Skin of body (tissue), 2 donors: ENCODE data around the gene FLRT1. TPM values are rescaled to one million over a fixed set of nuclear protein-coding genes. Genes with fewer than 3 reads are reported as not detected.

Experiments used
- DNase-seq: peaks from one replicate; lab custom pipeline; 2025; lab: John Stamatoyannopoulos, UW
- total RNA-seq: library from RNA; depleted of rRNA; stranded (reverse); fragments of >200 nt; gene quantifications from one replicate; pipeline ENCODE4 v1.2.3, GENCODE V29; 2014

Gene FLRT1
- total RNA-seq, 1 donor from 2014 or later: 1.6 TPM

DNA sequence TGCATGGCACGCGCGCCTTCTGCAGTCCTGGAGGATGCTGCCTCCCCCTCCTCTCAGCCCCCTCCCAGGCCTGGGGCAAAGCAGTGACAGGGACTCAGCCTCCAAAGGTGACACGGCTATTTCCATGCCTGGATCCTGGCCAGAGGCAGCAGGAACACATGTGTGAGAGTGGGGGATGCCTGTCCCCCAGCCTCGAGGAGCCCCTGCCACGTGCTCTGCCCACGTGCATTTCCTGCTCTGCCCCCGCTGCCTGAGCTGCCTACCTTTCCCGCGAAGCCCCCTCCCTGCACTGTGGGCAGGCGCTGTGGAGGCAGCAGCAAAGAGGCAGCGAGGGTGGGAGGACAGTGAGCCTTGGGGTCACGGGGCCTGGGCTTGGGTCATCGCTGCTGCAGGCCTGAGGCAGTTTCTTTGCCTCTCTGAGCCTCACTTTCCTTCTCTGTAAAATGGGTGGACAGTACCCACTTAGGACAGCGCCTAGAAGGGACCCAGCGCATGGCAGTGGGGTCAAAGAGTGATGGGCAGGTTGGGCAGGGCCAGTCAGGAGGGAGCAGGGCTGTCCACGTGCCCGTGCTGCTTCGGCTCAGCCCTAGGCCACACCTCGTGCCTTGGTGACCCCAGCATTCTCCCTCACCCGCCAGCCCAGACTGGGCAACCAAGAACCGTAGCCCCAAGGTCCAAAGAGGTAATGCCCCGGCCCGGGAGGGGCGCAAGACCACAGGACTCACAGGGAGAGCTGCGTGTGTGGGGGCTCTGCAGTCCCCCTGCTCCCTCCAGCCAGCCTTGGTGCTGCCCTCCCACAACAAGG is 48.6 kb downstream of the FLRT1 start:
- no peak for DNase-seq

- no peak for DNase-seq
These were observed 49.4 kb downstream of the FLRT1 start for GRCh38 chr11:64084951-64085710.

Other genes starting within 250 kb of the FLRT1 start
- gene SPINDOC, start 222.5 kb upstream of the FLRT1 start, total RNA-seq: 5.3 TPM
- 16.9 TPM for gene MARK2, start 196.8 kb upstream of the FLRT1 start, total RNA-seq
- 2.1 TPM for gene RCOR2, start 118.8 kb upstream of the FLRT1 start, total RNA-seq
- 7.7 TPM for gene NAA40, start 96.9 kb upstream of the FLRT1 start, total RNA-seq
- 218 TPM for gene COX8A, start 61.3 kb upstream of the FLRT1 start, total RNA-seq
- gene OTUB1, start 49.5 kb upstream of the FLRT1 start, total RNA-seq: 29.2 TPM
- gene MACROD1, start 130.2 kb downstream of the FLRT1 start, total RNA-seq: 23.1 TPM
- gene STIP1, start 150.2 kb downstream of the FLRT1 start, total RNA-seq: 67.6 TPM
- 7.2 TPM for gene FERMT3, start 170.8 kb downstream of the FLRT1 start, total RNA-seq
- gene TRPT1, start 190.3 kb downstream of the FLRT1 start, total RNA-seq: 13.7 TPM
- 13.7 TPM for gene NUDT22, start 190.3 kb downstream of the FLRT1 start, total RNA-seq
- gene DNAJC4, start 194.6 kb downstream of the FLRT1 start, total RNA-seq: 15.2 TPM
- 31.9 TPM for gene VEGFB, start 198.7 kb downstream of the FLRT1 start, total RNA-seq
- gene FKBP2, start 205.2 kb downstream of the FLRT1 start, total RNA-seq: 39.4 TPM
- gene PPP1R14B, start 211.0 kb downstream of the FLRT1 start, total RNA-seq: 43.1 TPM
- 17.4 TPM for gene PLCB3, start 215.6 kb downstream of the FLRT1 start, total RNA-seq
- gene BAD, start 248.7 kb downstream of the FLRT1 start, total RNA-seq: 27.5 TPM
- 4.7 TPM for gene GPR137, start 249.9 kb downstream of the FLRT1 start, total RNA-seq